ENCODE data around the gene CFAP46. TPM values are rescaled to one million over a fixed set of nuclear protein-coding genes. Genes with fewer than 3 reads are reported as not detected.
"Not testable (repeated sequence)": the region's sequence is repeated elsewhere in the genome, so short reads cannot be mapped to it uniquely, and the experiment has no call there.

CFAP46 gene
- total RNA-seq, 1 donor from 2014 or later = 1.1 TPM

DNA sequence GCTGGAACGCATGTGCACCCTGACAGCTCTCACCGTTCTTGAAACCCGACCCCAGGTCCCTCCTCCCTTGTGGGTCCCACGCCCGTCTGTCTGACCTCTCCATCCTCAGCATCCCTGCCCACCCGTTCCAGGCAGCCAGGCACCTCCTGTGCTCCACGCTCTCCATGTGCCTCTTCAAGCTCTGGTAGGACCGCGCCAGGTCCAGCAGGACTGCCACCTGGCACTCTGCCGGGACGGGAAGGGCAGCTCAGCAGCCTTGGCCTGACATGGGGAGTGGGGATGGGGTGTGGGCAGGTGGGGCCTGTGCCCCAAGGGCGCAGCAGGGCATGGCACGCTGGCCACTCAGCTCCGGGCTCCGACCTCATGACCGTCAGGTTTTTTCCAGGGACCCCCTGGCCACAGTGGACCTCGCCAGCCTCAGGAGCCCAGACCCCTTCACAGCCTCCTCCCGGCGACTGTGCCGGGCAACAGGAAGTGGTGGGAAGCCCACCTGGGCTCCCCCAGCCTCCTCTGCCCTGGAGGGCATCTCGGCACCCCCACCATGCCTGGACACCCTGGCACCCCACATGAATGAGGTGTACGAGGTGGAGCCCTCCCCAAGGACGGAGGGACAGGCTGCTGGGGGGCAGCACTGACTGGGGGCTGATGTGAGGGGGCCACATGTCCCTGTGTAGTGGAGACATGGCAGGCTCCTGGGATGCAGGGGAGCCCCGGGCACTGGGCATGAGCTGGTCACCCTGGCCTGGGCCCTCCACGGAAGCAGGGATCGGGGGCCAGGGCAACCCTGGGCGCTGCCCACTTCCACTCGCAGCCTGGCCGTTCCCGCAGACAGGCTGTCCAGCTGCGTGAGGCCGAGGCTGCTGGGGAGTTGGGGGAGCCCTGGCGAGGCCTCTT lies 131.3 kb downstream of the CFAP46 start:
- intact Hi-C loops (cut with DNase I) = no loop called here
- no peak for ATAC-seq

DNA sequence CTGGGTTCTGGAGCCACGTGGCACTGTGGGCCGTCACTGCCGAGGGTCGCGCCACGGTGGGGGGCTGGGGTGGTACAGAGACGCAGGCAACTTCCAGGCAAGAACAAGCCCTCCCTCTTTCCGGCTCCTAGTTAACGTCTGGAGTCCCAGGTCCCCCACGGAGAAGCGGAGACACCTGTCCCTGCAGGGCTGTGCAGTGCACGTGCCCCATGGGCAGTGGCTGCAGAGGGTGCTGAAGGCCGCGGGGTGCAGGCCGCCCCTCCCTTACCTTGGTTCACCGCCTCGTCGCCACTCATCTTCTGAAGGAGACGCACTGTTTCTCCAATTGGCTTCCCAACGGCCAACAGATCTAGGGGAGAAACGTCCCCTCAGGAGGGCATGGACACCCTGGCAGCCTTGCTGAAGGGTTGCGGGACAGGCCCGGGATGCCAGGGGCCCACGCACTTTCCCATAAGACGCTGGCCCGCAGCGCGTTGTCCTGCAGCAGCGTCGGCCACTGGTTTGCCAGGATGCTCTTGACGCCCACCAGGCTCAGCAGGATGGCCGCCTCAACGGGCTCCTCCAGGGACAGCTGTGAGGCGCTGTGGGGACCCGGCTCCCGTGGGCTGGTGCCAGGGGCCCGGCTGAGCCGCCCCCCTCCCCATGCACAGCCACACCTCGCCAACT lies 132.1 kb downstream of the CFAP46 start:
- ATAC-seq (no peak), DNase-seq (ENCODE audit: low spot score) (peak; percentile 36)
- intact Hi-C loops (cut with DNase I) = no loop called here

More for the DNA sequence above, 131.3 kb downstream of the CFAP46 start:
- peak; percentile 45 for DNase-seq (ENCODE audit: low spot score)

DNA sequence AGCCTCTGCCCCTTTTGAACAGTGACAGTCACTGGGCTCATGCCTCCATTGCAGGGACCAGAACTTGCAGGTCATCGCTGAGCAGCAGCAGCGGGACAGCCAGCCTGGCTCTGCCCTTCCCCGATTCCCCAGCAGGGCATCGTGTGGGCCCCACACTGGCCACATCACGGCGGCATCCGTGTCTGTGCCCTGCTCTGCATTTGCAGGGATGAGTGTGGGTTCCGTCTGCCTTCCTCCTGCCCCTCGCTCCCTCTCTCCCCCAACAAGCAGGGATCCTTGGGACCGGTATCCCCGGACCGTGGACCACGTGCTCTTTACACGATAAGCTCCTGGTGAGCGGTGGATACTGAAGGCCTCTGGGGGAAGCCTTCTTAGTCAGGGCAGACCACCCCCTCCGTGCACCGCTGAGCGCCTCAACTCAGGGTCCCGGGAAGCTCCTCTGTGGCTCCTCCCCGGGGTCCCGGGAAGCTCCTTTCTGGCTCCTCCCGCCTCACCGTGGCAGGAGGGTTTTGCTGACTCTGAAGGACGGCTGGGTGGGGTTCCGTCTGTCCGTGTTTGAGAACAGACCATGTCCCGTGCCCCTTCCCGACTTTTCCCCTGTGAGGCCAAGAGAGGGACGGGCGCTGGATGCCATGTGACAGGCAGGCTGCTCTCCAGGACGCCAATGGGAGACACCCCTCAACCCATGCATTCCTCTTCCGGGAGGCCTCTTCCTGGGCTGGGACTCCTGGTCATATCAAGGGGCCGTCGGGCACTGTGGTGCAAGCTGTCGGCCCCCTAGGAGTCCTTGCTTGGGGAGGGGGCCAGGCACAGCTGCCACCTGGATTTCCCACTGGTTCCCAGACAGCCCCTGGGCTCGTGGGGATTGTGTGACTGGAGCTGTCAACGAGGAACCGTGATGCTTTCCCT lies 132.9 kb downstream of the CFAP46 start:
- intact Hi-C loops (cut with DNase I) = no loop called here
- peak; percentile 45 for DNase-seq (ENCODE audit: low spot score)
- no peak for ATAC-seq

DNA sequence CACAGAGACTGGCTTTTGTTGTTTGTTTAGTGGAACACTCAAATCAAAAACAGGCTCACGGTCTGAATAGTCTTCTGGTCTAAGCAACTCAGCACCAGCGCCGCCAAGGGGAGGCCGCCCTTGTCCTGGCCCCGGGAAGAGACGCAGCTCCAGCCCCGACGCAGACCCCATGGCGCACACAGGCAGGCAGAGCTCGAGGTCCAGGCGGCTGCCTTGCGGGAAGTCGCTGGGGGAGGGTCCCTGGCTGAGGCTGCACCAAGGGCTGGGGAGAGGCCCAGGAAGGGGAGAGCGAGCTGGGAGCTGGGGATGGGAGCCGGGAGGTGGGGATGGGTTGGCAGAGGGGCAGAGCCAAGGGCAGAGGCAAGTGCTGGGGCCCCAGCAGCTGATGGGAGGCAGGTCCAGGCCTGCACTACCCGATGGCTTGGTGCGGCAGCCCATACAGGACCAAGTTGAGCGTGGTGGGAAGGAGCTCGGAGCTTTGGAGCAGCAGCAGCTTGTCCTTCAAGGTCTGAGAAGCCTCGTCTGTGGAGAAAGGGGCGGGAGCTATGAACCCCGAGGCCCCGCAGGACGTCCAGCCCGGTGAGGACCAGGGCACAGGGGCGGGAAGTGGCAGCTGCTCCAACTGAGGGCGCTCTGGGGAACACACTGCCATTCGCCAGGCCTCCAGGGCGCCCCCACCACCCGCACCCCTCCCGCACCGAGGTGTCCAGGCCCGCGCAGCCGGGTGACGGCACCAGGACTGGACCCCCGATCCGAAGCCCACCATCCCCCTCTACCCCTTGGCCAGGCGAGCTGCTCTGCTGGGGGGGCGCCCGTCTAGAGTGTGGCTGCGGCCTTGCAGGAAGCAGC lies 133.8 kb downstream of the CFAP46 start:
- DNase-seq (ENCODE audit: low spot score) = peak; percentile 42
- ATAC-seq = no peak
- intact Hi-C loops (cut with DNase I) = no loop called here

DNA sequence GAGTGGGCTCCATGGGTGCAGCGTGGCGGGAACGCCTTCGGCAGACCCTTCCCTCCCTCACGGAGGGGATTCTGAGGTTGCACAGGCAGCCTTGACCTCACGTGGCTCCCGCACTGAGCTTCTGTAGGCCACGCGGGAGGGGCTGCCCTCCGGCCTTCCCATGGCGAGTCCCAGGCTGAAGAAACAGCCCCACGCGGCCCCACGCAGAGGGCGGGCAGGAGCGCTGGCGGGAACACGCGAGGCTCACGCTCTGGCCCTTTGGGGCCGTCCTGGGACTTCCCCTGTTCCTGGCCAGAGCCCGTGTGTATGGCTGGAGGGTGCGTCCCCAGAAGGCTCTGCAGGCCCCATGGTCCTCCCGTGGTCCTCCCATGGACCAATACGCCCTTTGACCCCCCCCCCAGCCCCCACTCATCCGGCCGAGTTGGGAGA lies 134.7 kb downstream of the CFAP46 start:
- peak; percentile 42 for DNase-seq (ENCODE audit: low spot score)
- intact Hi-C loops (cut with DNase I) = no loop called here
- no peak for ATAC-seq

DNA sequence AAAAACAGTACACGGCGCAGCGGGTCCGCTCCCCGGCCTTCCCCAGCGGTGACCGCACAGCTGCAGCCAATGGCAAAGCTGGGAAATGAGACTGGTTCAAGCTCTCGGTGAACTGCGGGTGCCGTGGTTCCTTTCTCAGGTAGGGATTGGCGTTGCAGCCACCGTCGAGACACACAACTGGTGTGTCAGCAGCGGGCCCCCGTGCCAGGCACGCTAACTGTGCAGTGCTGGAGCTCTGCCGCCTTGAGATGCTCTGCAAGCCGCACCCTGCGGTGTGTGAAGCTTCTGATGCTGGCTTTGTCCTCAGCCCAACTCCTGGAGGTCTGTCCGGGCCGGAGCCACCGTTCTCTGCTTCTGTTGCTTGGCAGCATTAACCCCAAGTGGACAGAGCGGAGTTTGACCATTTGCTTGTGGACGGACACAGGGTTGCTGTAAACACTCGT lies 135.8 kb downstream of the CFAP46 start:
- ATAC-seq (no peak), DNase-seq (ENCODE audit: low spot score) (peak; percentile 39)
- intact Hi-C loops (cut with DNase I) = no loop called here

DNA sequence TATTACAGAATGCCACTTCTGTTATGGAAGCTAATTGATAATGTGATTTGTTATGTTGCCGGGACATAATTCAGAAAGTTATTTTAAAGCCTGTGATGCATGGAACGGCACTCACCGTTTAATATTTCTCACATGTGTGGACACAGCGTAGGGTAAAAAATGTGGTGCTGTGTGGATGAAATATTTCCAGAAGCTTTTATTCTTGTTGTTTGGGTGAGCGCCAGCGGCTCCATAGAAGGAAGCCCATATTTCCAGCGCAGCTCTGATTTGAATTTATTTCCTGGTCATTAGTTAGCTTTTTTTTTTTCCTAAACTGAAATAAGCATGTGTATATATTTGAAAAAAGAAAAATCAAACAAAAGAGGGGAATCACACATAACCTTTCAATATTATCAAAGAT lies 136.3 kb downstream of the CFAP46 start:
- intact Hi-C loops (cut with DNase I) = no loop called here
- DNase-seq (ENCODE audit: low spot score) = no peak

DNA sequence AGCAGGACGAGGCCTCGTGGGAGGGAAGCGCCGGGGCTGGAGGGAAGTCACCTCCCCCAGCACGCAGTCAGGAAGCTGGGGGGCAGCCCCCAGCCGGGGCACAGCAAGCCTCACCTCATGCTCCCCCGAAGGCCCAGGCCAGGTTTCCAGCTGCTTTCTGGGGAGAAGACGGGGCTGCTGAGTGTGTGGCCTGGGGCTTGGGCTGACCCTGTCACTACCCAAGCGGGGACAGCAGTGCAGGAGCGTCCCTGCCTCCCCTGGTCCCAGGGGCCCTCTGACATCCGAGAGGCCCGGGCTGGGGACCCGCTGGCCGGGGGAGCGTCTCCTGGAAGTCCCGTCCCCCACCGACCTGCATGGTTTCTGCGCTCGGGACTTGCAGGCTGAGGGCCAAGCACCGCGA lies 136.8 kb downstream of the CFAP46 start:
- intact Hi-C loops (cut with DNase I) = no loop called here
- no peak for DNase-seq (ENCODE audit: low spot score)

More for the DNA sequence above, 136.3 kb downstream of the CFAP46 start:
- no peak for ATAC-seq

DNA sequence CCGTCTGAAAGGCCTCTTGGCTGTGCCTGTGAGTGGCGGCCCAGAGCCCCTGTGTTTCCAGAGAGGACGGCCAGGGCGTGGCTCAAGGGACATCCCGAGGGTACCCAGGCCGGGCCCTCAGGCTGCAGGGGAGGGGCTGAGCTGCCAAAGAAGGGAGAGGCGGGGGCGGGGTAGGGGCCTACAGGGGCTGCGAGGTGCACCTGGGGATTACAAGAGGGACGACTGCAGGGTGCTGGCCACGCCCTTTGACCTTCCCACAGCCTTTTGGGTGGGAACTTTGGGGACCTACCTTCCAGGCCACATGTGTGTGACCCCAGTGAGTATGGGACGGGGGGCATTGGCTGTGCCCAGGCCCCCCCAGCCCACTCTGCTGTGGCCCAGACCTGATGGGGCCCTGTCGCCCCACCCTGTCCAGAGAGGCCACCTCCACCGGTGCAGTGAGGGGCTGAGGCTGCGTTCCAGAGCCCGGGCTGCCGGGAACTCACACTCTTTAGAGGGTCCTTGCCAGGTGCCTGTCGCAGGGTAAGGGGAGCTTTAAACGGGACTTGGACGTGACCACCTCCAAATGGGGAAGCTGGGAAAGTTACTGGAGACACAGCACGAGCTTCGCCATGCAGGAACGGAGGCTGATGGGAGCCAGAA lies 137.5 kb downstream of the CFAP46 start:
- ATAC-seq (no peak), DNase-seq (ENCODE audit: low spot score) (no peak)
- intact Hi-C loops (cut with DNase I) = no loop called here

More for the DNA sequence above, 136.8 kb downstream of the CFAP46 start:
- no peak for ATAC-seq

DNA sequence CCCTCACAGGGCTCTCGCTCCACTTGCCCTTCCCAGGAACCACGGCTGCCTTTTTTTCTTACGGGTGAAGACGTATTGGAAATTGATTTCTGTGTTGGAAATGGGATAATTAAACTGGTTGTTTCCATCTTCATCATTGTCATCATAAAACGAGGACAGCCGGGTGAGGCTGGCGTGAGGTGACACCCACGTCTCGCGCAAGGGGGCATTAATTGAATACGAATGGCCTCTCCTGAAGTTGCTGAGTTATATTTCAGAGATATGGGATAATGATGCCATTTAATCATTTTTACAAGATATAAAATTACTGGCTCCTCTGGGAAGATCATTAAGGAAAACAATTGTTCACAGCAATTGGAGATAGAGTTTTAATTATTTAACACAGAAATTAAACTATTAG lies 138.1 kb downstream of the CFAP46 start:
- no peak for DNase-seq (ENCODE audit: low spot score)
- intact Hi-C loops (cut with DNase I) = no loop called here
- ATAC-seq = no peak

DNA sequence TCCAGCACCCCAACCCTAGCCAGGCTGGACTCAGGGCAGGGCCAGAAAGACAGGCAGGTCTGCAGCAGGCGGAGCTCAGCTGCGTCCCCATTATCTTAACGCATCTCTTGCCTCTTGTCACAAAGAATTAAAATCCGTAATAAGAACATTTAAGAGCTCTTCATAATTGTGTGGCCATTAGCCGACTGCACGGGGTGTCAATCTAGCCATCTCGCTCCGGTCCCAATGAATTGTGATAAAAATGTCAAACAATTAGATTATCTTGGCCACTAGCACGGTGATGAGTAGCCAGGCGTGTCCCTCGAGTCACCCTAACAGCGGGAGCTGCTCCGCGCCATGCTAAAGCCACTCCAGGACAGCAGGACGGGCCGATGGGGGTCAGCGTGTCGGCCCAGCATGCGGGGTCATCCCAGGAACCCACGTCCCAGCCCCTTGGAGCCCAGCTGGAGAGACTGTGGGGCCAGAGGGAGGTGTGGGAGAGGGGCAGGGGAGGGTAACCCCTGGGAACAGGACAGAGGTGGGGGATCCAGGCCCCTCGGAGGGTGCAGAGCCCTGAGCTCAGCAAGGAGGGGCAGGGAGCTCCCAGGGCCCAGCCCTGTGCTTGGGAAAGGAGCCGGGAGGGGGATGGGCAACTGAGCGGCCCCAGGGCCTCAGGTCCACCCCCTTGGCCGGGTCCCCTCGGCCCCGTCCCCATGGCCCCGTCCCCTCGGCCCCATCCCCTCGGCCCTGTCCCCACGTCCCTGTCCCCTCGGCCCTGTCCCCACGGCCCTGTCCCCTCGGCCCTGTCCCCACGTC lies 138.8 kb downstream of the CFAP46 start:
- ATAC-seq (no peak), DNase-seq (ENCODE audit: low spot score) (no peak)
- intact Hi-C loops (cut with DNase I) = no loop called here

DNA sequence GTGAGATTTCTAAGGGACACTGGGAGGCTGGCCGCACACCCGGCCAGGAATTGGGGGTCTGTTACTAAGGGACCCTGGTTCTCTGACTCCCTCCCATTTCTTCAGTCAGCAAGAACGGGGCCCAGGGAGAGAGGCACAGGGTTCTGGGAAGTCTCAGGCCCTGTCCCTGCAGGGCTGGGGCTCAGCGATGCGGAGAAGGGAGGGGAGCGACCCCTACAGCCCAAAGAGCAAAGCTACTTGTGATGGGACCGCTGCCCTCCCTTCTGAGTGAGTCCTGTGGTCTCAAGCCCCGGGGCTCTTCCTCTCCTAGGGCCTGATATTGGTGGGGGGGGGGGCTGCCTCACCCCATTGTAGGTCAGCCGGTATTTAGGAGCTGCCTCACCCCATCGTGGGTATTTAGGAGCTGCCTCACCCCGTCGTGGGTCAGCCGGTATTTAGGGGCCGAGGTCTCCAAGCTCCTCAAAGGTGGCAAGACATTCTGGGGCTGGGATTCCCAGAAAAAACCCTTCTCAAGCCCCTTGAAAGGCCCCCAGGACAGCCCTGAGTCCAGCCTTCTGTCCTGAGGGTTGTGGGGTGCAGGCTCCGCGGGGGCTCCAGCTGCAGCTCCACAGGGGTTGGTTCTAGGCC lies 139.6 kb downstream of the CFAP46 start:
- ATAC-seq = no peak
- DNase-seq (ENCODE audit: low spot score) = no peak
- intact Hi-C loops (cut with DNase I) = no loop called here

DNA sequence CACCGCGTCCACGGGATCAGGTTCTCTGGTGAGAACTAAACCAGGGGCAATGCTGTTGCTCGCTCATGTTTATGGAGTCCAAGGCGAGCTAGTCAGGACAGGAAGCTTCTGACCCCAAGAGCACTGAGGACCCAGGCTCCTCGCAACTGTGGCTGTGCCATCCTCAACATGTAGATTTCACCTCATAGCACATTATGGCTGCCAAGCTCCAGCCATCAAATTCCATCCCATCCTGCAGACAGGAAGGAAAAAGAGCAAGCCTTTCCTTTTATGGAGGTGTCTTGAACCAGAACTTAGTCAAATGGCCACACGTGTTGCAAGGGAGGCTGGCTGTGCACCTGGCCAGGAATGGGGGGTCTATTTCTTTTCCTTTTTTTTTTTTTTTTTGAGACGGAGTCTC lies 140.3 kb downstream of the CFAP46 start:
- no peak for DNase-seq (ENCODE audit: low spot score)
- intact Hi-C loops (cut with DNase I) = no loop called here
- no peak for ATAC-seq

DNA sequence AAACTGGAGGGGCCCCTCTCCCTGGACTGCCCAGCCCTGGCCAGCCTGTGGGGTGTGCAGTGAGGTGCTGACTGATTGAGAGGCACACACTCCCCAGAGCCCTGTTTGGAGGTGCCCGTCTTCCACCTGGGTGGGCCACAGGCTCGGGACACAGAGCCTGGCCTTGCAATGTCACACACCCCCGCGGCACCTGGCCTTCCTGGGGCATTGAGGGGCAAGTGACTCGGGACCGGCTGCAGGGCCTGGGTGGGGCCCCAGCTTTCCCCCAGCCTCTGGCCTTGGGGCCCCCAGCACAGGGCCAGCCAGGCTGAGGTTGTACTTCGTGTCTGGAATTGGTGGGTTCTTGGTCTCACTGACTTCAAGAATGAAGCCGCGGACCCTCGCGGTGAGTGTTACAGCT lies 142.5 kb downstream of the CFAP46 start:
- no peak for DNase-seq (ENCODE audit: low spot score)
- ATAC-seq = no peak
- intact Hi-C loops (cut with DNase I) = no loop called here

DNA sequence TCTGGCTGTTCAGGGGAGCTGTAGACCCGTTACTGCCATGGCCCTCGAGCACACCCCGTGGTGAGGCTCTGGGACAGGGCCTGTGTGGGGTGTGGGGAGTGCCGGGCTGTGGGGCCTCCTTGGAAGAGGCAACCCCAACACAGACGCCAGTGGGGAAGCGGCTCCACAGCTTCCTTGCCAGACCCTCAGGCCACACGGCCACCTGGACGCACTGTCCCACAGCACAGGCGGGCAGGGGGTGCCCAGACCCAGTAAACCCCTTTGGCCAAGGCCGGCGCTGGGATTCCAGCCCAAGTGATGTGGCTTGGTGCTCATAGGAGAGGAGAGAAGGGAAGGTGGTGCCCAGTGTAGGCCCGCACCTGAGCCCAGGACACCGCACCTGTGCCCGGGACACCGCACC lies 143.5 kb downstream of the CFAP46 start:
- DNase-seq (ENCODE audit: low spot score) (no peak), ATAC-seq (no peak)
- intact Hi-C loops (cut with DNase I) = no loop called here

DNA sequence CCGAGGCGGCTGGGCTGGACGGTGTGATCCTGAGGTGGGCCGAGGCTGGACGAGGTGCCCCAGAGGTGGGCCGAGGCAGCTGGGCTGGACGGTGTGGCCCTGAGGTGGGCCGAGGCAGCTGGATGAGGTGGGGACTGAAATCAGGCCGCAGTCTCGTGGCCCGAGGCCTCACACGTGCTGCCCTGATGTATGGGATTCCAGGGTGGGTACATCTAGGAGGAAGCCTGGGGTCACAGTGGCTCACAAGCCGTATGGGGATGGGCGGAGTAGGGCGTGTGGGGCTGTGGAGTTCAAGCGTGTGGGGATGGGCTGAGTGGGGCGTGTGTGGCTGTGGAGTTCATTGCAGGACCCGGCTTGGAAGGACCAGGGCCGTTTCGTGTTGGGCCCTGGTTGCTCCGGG lies 144.0 kb downstream of the CFAP46 start:
- intact Hi-C loops (cut with DNase I) = no loop called here
- ATAC-seq = no peak
- DNase-seq (ENCODE audit: low spot score) = no peak

DNA sequence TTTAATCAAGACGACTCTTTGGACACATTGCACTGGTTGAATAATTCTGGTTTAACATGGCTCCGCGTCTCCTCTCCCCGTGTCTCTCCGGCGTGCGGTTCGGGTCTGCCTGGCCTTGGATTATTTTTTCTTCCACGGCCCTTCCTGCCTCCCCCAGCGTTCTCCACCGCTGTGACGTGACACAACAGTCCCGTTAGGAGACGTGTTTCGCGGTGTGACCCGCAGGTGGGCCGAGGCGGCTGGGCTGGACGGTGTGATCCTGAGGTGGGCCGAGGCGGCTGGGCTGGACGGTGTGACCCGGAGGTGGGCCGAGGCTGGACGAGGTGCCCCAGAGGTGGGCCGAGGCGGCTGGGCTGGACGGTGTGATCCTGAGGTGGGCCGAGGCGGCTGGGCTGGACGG lies 144.4 kb downstream of the CFAP46 start:
- intact Hi-C loops (cut with DNase I) = not testable (repeated sequence)

More for the DNA sequence above, 144.4 kb downstream of the CFAP46 start:
- ATAC-seq; DNase-seq (ENCODE audit: low spot score): not testable (repeated sequence)
